BLaER1 treated with 17β-estradiol and CSF1 and Interleukin-3, amounts not matched to agents 10 nM and 100 nM (cell line): ENCODE results near the gene OSBP2.
A peak's percentile ranks its signal among the peaks of the same experiment; 100 is the strongest.

Experiments
- H3K27ac ChIP-seq, 11 experiments: shearing (Covaris generic); formaldehyde crosslinking; 2 replicates each; pipeline ENCODE4 v1.8.1; 2022
- H3K27me3 ChIP-seq, 11 experiments: shearing (Covaris generic); formaldehyde crosslinking; 2 replicates each; pipeline ENCODE4 v1.8.1; 2022
- H3K36me3 ChIP-seq, 11 experiments: shearing (Covaris generic); formaldehyde crosslinking; 2 replicates each; pipeline ENCODE4 v1.8.1; 2022
- H3K4me1 ChIP-seq, 10 experiments: shearing (Covaris generic); formaldehyde crosslinking; 2 replicates each; pipeline ENCODE4 v1.8.1; 2022
- H3K4me2 ChIP-seq, 11 experiments: shearing (Covaris generic); formaldehyde crosslinking; 2 replicates each; pipeline ENCODE4 v1.8.1; 2022
- H3K4me3 ChIP-seq, 10 experiments: shearing (Covaris generic); formaldehyde crosslinking; 2 replicates each; pipeline ENCODE4 v1.8.1; 2022
- H3K9ac ChIP-seq, 11 experiments: shearing (Covaris generic); formaldehyde crosslinking; 2 replicates each; pipeline ENCODE4 v1.8.1; 2022
- H3K9me3 ChIP-seq, 11 experiments: shearing (Covaris generic); formaldehyde crosslinking; replicated peaks in 1 of 11; 2 replicates each; pipeline ENCODE4 v1.8.1; 2022
- H4K20me1 ChIP-seq, 11 experiments: shearing (Covaris generic); formaldehyde crosslinking; 2 replicates each; pipeline ENCODE4 v1.8.1; 2022
- Cebpa-rat ChIP-seq, 11 experiments: shearing (Covaris generic); IDR thresholded peaks; 2 replicates each; pipeline ENCODE4 v1.8.1; 2022

Gene OSBP2

DNA sequence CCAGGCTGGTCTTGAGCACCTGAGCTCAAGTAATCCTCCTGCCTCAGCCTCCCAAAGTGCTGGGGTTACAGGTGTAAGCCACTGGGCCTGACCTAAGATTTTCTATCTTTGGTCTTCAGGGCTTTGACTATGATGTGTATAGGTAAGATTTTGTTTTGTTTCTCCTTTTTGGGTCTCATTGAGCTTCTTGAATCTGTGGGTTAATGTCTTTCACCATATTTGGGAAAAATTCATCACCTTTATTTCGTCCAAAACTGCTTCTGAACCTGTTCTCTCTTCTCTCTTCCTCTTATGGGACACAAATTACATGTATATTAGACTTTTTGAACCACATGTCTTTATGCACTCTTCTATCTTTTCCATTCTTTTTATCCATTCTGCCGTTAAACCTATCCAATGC, 100.4 kb downstream of the OSBP2 start:
- H3K9me3 ChIP-seq, result peaks cover 0 to 9% (median 6%) of the 10 kb centered on the region in 11 experiments; a peak in 6 of 22 replicates
- no peak overlapping the region for H3K4me2 ChIP-seq
- no peak overlapping the region for H3K4me3 ChIP-seq

GRCh38 chr22:30801695-30802094, 107.0 kb downstream of the OSBP2 start:
- Histone ChIP-seq H4K20me1 (peaks cover 0 to 54% (median 30%) of the 10 kb centered on the region in 11 experiments; a peak in 19 of 22 replicates), H3K9me3 (no peaks in the 10 kb centered on the region), H3K36me3 (no peaks in the 10 kb centered on the region), H3K4me2 (no peak overlapping the region), H3K27ac (no peak overlapping the region), H3K9ac (no peak overlapping the region), H3K4me3 (no peak overlapping the region), H3K4me1 (peaks cover 0 to 20% (median 14%) of the 10 kb centered on the region in 10 experiments; a peak in 16 of 20 replicates), H3K27me3 (peaks cover 23 to 45% (median 32%) of the 10 kb centered on the region in 11 experiments)
- no peak for TF ChIP-seq Cebpa-rat (IDR thresholded peaks at IDR 0.05)

More for the DNA sequence above, 100.4 kb downstream of the OSBP2 start:
- Histone ChIP-seq H3K27me3 (peaks cover 0 to 2% (median 0%) of the 10 kb centered on the region in 11 experiments; a peak in 3 of 22 replicates), H3K27ac (no peak overlapping the region), H3K9ac (no peak overlapping the region), H3K4me1 (no peaks in the 10 kb centered on the region), H4K20me1 (peaks cover 0 to 4% (median 0%) of the 10 kb centered on the region in 11 experiments; a peak in 2 of 22 replicates), H3K36me3 (no peaks in the 10 kb centered on the region)
- TF ChIP-seq Cebpa-rat (IDR thresholded peaks at IDR 0.05), result no peak

DNA sequence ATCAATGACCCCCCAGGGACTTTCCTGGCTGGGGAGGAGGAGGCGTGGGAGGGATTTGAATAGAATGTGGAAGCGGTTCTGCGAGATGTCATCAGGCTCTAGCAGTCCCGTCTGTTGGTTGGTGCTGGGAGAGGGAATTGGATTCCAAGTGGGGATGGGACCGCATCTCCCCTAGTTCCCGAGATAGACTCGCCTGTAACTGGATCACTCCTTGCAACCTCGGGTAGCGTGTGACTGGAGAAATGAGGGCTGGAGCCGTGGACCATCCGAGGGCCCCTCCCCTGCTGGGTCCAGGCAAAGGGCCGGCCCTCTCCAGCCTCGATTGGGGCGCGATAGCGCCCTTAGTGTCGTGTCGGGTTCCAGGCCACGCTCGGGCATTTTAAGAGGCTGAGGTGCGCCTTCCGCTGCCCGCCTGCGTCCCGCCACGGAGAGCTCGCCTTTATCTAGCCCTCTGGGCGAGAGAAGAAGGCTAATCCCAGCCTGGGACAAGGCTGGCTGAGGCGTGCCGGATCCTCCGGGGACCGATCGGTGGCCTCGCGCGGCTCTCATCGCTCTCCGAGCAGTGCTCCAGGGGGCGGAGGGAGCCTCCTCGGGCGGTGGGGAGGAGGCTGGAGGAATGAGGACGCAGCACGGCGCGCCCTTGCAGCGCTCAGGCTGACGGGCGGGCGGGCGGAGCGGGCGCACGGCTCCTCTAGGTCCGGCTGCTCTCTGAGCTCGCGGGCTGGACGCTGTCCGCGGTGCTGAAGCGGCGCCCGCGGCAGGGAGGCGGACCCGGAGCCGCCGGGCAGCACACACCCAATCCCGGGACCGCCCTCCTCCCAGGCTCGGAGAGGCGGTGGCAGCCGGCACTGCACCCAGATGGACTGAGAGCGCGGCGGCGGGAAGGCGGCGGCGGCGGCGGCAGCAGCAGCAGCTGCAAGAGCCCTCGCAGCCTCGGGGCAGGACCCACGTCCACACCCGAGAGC, 107.8 kb downstream of the OSBP2 start:
- Histone ChIP-seq H3K36me3 (no peaks in the 10 kb centered on the region), H3K27ac (no peak overlapping the region), H3K9ac (no peak overlapping the region), H3K4me3 (peak overlapping the region in 3 of 10 experiments; percentile 20 to 25 (median 22); a peak in 2 of 20 replicates), H4K20me1 (peaks cover 0 to 62% (median 30%) of the 10 kb centered on the region in 11 experiments; a peak in 19 of 22 replicates), H3K27me3 (peaks cover 23 to 45% (median 32%) of the 10 kb centered on the region in 11 experiments), H3K4me1 (peaks cover 0 to 28% (median 14%) of the 10 kb centered on the region in 10 experiments; a peak in 16 of 20 replicates), H3K4me2 (peak overlapping the region; percentile 45 to 90 (median 70)), H3K9me3 (no peaks in the 10 kb centered on the region)
- TF ChIP-seq Cebpa-rat (IDR thresholded peaks at IDR 0.05), result no peak

DNA sequence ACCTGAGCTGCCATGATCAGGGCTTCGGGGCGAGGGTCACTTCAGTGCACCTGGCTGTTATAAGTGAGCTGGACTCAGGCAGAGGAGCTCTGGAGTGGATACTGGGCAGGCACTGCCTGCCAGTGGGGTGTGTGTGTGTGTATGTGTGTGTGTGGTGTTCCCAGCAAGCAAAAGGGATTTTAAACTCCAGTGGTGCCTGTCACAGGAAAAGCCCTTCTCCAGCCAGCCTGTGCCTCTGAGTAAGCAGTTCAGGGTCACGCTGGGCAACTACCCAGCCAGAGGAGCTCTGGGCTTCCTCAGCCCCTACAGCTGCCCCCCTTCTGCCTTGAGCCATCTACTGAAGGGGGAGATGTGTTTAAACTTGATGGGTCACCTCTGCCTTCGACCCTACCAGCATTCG, 109.0 kb downstream of the OSBP2 start:
- Histone ChIP-seq H3K4me3 (no peak overlapping the region), H3K9me3 (no peaks in the 10 kb centered on the region), H3K4me1 (peaks cover 0 to 28% (median 14%) of the 10 kb centered on the region in 10 experiments; a peak in 16 of 20 replicates), H4K20me1 (peaks cover 0 to 64% (median 30%) of the 10 kb centered on the region in 11 experiments; a peak in 19 of 22 replicates), H3K36me3 (no peaks in the 10 kb centered on the region), H3K27me3 (peaks cover 23 to 45% (median 32%) of the 10 kb centered on the region in 11 experiments), H3K4me2 (peak overlapping the region in 4 of 11 experiments; percentile 63 to 79 (median 76); a peak in 4 of 22 replicates), H3K27ac (no peak overlapping the region), H3K9ac (no peak overlapping the region)
- TF ChIP-seq Cebpa-rat (IDR thresholded peaks at IDR 0.05), result no peak

GRCh38 chr22:30804626-30805025, 110.0 kb downstream of the OSBP2 start:
- Histone ChIP-seq H3K4me3 (no peak overlapping the region), H3K27me3 (peaks cover 23 to 45% (median 32%) of the 10 kb centered on the region in 11 experiments), H3K9ac (no peak overlapping the region), H3K36me3 (no peaks in the 10 kb centered on the region), H4K20me1 (peaks cover 0 to 64% (median 30%) of the 10 kb centered on the region in 11 experiments; a peak in 19 of 22 replicates), H3K9me3 (no peaks in the 10 kb centered on the region), H3K27ac (no peak overlapping the region), H3K4me2 (no peak overlapping the region), H3K4me1 (peaks cover 0 to 33% (median 14%) of the 10 kb centered on the region in 10 experiments; a peak in 16 of 20 replicates)
- TF ChIP-seq Cebpa-rat (IDR thresholded peaks at IDR 0.05), result no peak

GRCh38 chr22:30806391-30806861, 111.8 kb downstream of the OSBP2 start:
- peaks cover 0 to 44% (median 19%) of the 10 kb centered on the region in 10 experiments; a peak in 17 of 20 replicates for H3K4me1 ChIP-seq
- no peak overlapping the region for H3K9ac ChIP-seq

DNA sequence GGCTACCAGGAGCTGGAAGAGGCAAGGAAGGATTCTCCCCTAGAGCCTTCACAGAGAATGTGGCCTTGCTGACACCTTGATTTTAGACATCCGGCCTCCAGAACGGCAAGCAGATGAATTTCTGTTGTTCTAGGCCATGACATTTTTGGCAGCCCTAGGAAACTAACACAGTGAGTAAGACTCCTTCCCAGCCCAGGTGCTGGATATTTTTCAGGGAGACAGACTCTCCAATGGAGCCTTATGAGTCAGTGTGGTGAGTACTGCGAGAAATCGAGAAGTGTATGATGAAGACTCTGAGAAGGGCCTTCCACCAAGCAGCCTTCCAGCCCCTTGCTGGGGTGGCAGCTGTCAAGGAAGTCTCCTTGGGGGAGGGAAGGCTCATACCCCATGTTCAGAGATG, 114.4 kb downstream of the OSBP2 start:
- TF ChIP-seq Cebpa-rat (IDR thresholded peaks at IDR 0.05), result no peak
- Histone ChIP-seq H3K4me2 (no peak overlapping the region; a peak in 1 of 22 replicates), H3K9me3 (no peaks in the 10 kb centered on the region), H4K20me1 (peaks cover 0 to 29% (median 4%) of the 10 kb centered on the region in 11 experiments; a peak in 10 of 22 replicates), H3K4me3 (no peak overlapping the region), H3K27ac (peak overlapping the region in 2 of 11 experiments; percentile 35 to 50; a peak in 2 of 22 replicates), H3K9ac (no peak overlapping the region), H3K4me1 (peaks cover 0 to 32% (median 8%) of the 10 kb centered on the region in 10 experiments; a peak in 11 of 20 replicates), H3K27me3 (peaks cover 0 to 6% (median 3%) of the 10 kb centered on the region in 11 experiments; a peak in 10 of 22 replicates), H3K36me3 (no peaks in the 10 kb centered on the region)

More at GRCh38 chr22:30806391-30806861, 111.8 kb downstream of the OSBP2 start:
- H3K27ac ChIP-seq, result no peak overlapping the region
- TF ChIP-seq Cebpa-rat (IDR thresholded peaks at IDR 0.05), result no peak
- H3K9me3 ChIP-seq, result no peaks in the 10 kb centered on the region
- H3K4me3 ChIP-seq, result no peak overlapping the region
- peak overlapping the region in 5 of 11 experiments; percentile 22 to 45 (median 42); a peak in 9 of 22 replicates for H3K4me2 ChIP-seq
- H3K36me3 ChIP-seq, result no peaks in the 10 kb centered on the region
- H4K20me1 ChIP-seq, result peaks cover 0 to 51% (median 21%) of the 10 kb centered on the region in 11 experiments; a peak in 19 of 22 replicates
- H3K27me3 ChIP-seq, result peaks cover 23 to 31% (median 28%) of the 10 kb centered on the region in 11 experiments

DNA sequence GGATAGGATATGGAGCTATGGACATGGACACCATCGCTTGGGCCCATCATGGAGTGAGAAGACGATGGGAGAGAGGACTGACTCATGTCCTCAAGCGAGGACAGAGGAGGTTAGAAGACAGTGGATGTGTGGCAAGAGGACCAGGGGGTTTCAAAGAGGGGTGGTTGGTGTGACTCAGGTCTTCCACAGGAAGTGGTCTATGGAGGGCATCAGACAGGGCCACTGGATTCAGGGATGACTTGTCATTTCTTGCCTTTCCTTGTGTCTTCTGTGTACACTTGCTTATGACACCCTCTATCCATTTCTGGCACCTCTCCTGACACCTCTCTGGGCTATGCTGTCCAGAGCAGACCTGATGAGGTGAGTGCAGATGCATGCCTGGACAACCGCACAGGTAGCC, 115.4 kb downstream of the OSBP2 start:
- no peak overlapping the region for H3K4me3 ChIP-seq
- no peaks in the 10 kb centered on the region for H3K9me3 ChIP-seq
- H3K9ac ChIP-seq, result no peak overlapping the region
- peaks cover 0 to 25% (median 0%) of the 10 kb centered on the region in 11 experiments; a peak in 6 of 22 replicates for H4K20me1 ChIP-seq
- no peaks in the 10 kb centered on the region for H3K27me3 ChIP-seq
- no peaks in the 10 kb centered on the region for H3K36me3 ChIP-seq
- 0 out of 22 replicates have a peak, but pooled peaks of 1 of the 11 experiments have one; percentile 18 for TF ChIP-seq Cebpa-rat (IDR thresholded peaks at IDR 0.05)
- peaks cover 0 to 32% (median 8%) of the 10 kb centered on the region in 10 experiments; a peak in 11 of 20 replicates for H3K4me1 ChIP-seq
- H3K4me2 ChIP-seq, result peak overlapping the region in 6 of 11 experiments; percentile 29 to 57 (median 41); a peak in 12 of 22 replicates
- peak overlapping the region in 1 of 11 experiments; percentile 50; a peak in 2 of 22 replicates for H3K27ac ChIP-seq
